Prostate gland (tissue), 2 donors: ENCODE results near the gene PRSS48. TPM values are rescaled to one million over a fixed set of nuclear protein-coding genes. Genes with fewer than 3 reads are reported as not detected.

Source experiments
- DNase-seq: peaks from one replicate; pipeline ENCODE4 v3.0.0-alpha.2; 2019; ENCODE audit warnings: low spot score
- H3K27ac ChIP-seq, 2 donors: fragments of 200-600 bp; sonication (generic); 2 replicates each; pipeline ENCODE4 v1.5.1; 2017 to 2019
- H3K27me3 ChIP-seq: fragments of 200-600 bp; sonication (generic); replicated peaks from 2 replicates; pipeline ENCODE4 v1.5.1; 2019; ENCODE audit not compliant: insufficient read depth
- H3K36me3 ChIP-seq, 2 donors: fragments of 200-600 bp; sonication (generic); 1 replicate in 1 of 2; 2 replicates in 1 of 2; pipeline versions ENCODE4 v1.5.1 to v1.8.1; 2017 to 2019
- H3K4me1 ChIP-seq: fragments of 200-600 bp; sonication (generic); replicated peaks from 2 replicates; pipeline ENCODE4 v1.5.1; 2019
- H3K4me3 ChIP-seq, 2 donors: fragments of 200-600 bp; sonication (generic); 2 replicates each; pipeline ENCODE4 v1.5.1; 2017 to 2019
- H3K9me3 ChIP-seq: fragments of 200-600 bp; sonication (generic); 2 replicates; pipeline ENCODE4 v1.5.1; 2017
- CTCF ChIP-seq, 4 experiments: fragments of 200-600 bp in 2 of 4; fragments of 450-650 bp in 2 of 4; sonication (generic) in 2 of 4; IDR thresholded peaks; 1 replicate in 3 of 4; 2 replicates in 1 of 4; pipeline ENCODE4 v1.5.1; 2016 to 2019; ENCODE audit warnings: antibody characterized with exemption in 4 of 4, mild to moderate bottlenecking in 2 of 4, moderate library complexity in 2 of 4
- POLR2A ChIP-seq: fragments of 450-650 bp; IDR thresholded peaks from one replicate; pipeline ENCODE4 v1.6.1; 2016; ENCODE audit warnings: antibody characterized with exemption, mild to moderate bottlenecking
- POLR2AphosphoS5 ChIP-seq: sonication (generic); formaldehyde crosslinking; IDR thresholded peaks from one replicate; pipeline ENCODE4 v1.6.1; 2017; ENCODE audit warnings: antibody characterized with exemption
- WGBS: methylation state at CpG from one replicate; pipeline ENCODE4 v1.1.5; 2018; 5-methylcytosine and 5-hydroxymethylcytosine counted together
- intact Hi-C: fragments of 100-400 bp; cut with DNase I; formaldehyde crosslinking; loops from one replicate; pipeline ENCODE4 v1.14.2; 2022
- total RNA-seq, 2 donors: library from RNA; depleted of rRNA; stranded (reverse); fragments of >200 nt; gene quantifications; one replicate each; pipeline ENCODE4 v1.1.0, GENCODE V29; 2016

Gene PRSS48
- total RNA-seq, 2 donors from 2014 or later: not detected

- DNase-seq: no peak
- TF ChIP-seq POLR2AphosphoS5: no peak
- no peak for TF ChIP-seq POLR2A
- no peak for TF ChIP-seq CTCF (IDR thresholded peaks at IDR 0.05)
- intact Hi-C loops: no loop called here
- Histone ChIP-seq H3K9me3 (no peaks in the 10 kb centered on the region), H3K4me1 (no peaks in the 10 kb centered on the region), H3K4me3 (no peak overlapping the region), H3K27ac (no peak overlapping the region), H3K36me3 (no peaks in the 10 kb centered on the region), H3K27me3 (no peaks in the 10 kb centered on the region)
- 91% methylated on average over 2 of the region's 2 CpGs for WGBS
Observed at GRCh38 chr4:151292038-151292437, 15.1 kb downstream of the PRSS48 start.

GRCh38 chr4:151294833-151295496 lies 18.0 kb downstream of the PRSS48 start:
- no peaks in the 10 kb centered on the region for H3K27me3 ChIP-seq
- H3K4me3 ChIP-seq: no peak overlapping the region
- H3K4me1 ChIP-seq: no peaks in the 10 kb centered on the region
- no peaks in the 10 kb centered on the region for H3K9me3 ChIP-seq
- H3K36me3 ChIP-seq: no peaks in the 10 kb centered on the region
- intact Hi-C loops: no loop called here
- no peak overlapping the region for H3K27ac ChIP-seq
- TF ChIP-seq POLR2AphosphoS5 (no peak), POLR2A (no peak), CTCF (IDR thresholded peaks at IDR 0.05) (no peak)
- no peak for DNase-seq
- WGBS: 92% methylated on average over 5 of the region's 5 CpGs

GRCh38 chr4:151296227-151296626 lies 19.3 kb downstream of the PRSS48 start:
- no peaks in the 10 kb centered on the region for H3K4me1 ChIP-seq
- WGBS: 53% methylated on average over 3 of the region's 3 CpGs
- no peak for TF ChIP-seq POLR2A
- TF ChIP-seq POLR2AphosphoS5: no peak
- TF ChIP-seq CTCF (IDR thresholded peaks at IDR 0.05): no peak
- no peaks in the 10 kb centered on the region for H3K9me3 ChIP-seq
- no peaks in the 10 kb centered on the region for H3K27me3 ChIP-seq
- no peak for DNase-seq
- no peak overlapping the region for H3K27ac ChIP-seq
- intact Hi-C loops: no loop called here
- H3K36me3 ChIP-seq: no peaks in the 10 kb centered on the region
- H3K4me3 ChIP-seq: no peak overlapping the region

- H3K4me3 ChIP-seq: no peak overlapping the region
- H3K4me1 ChIP-seq: no peaks in the 10 kb centered on the region
- no peaks in the 10 kb centered on the region for H3K27me3 ChIP-seq
- H3K9me3 ChIP-seq: no peaks in the 10 kb centered on the region
- no peak for DNase-seq
- H3K36me3 ChIP-seq: no peaks in the 10 kb centered on the region
- no peak overlapping the region for H3K27ac ChIP-seq
- intact Hi-C loops: no loop called here
- TF ChIP-seq POLR2AphosphoS5 (no peak), CTCF (IDR thresholded peaks at IDR 0.05) (no peak), POLR2A (no peak)
Observed at GRCh38 chr4:151297170-151297569, 20.2 kb downstream of the PRSS48 start.

GRCh38 chr4:151302432-151302831 lies 25.5 kb downstream of the PRSS48 start:
- H3K9me3 ChIP-seq: no peaks in the 10 kb centered on the region
- H3K4me1 ChIP-seq: no peaks in the 10 kb centered on the region
- 87% methylated on average over 4 of the region's 4 CpGs for WGBS
- H3K36me3 ChIP-seq: no peaks in the 10 kb centered on the region
- intact Hi-C loops: no loop called here
- H3K27ac ChIP-seq: no peak overlapping the region
- H3K4me3 ChIP-seq: no peak overlapping the region
- no peak for TF ChIP-seq POLR2A
- TF ChIP-seq POLR2AphosphoS5: no peak
- TF ChIP-seq CTCF (IDR thresholded peaks at IDR 0.05): no peak
- no peak for DNase-seq
- H3K27me3 ChIP-seq: no peaks in the 10 kb centered on the region
